IPS DF 6.9 (cell line): ENCODE results near the gene BST1.

Experiments
- DNase-seq: peaks from one replicate; pipeline ENCODE4 v3.0.0-alpha.2; 2013; ENCODE audit warnings: low read depth, low spot score
- H3K27ac ChIP-seq: one replicate; pipeline ENCODE4 v1.5.1; 2013; ENCODE audit warnings: low read length, control low read depth
- H3K27me3 ChIP-seq: 2 replicates; pipeline ENCODE4 v1.6.1; 2013; ENCODE audit warnings: mild to moderate bottlenecking, low read length; ENCODE audit not compliant: control insufficient read depth, insufficient read depth
- H3K36me3 ChIP-seq: 2 replicates; pipeline ENCODE4 v1.6.1; 2013; ENCODE audit warnings: low read length; ENCODE audit not compliant: control insufficient read depth, insufficient read depth
- H3K4me1 ChIP-seq: 2 replicates; pipeline ENCODE4 v1.6.1; 2013; ENCODE audit warnings: low read length; ENCODE audit not compliant: control insufficient read depth, insufficient read depth
- H3K4me3 ChIP-seq: 2 replicates; pipeline ENCODE4 v1.5.1; 2013; ENCODE audit warnings: mild to moderate bottlenecking, low read length
- H3K9me3 ChIP-seq: 2 replicates; pipeline ENCODE4 v1.6.1; 2013; ENCODE audit warnings: low read length, inconsistent platforms; ENCODE audit not compliant: control insufficient read depth, insufficient read depth
- WGBS: extraction: QIAGEN DNeasy Blood & Tissue Kit; methylation state at CpG from one replicate; pipeline ENCODE4 v1.1.7; 2013; ENCODE audit warnings: mixed read lengths, missing lambda C conversion rate; ENCODE audit not compliant: insufficient read length, insufficient coverage; 5-methylcytosine and 5-hydroxymethylcytosine counted together

BST1 gene

DNA sequence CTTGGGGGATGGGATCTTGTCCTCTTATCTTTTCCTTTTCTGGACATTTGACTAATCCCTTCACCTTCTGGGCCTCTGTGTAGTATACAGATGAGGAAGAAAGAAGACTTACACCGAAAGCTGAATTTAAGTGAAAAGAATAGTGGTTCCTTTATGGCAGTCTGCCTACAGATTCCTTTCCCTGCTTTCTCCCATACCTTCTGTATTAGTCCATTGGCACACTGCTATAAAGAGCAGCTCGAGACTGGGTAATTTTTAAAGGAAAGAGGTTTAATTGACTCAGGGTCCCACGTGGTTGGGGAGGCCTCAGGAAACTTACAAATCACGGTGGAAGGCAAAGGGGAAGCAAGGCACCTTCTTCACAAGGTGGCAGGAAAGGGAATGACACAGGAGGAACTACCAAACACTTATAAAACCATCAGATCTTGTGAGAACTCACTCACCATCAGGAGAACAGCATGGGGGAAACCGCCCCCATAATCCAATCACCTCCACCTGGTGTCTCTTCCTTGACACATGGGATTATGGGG, 41.2 kb downstream of the BST1 start:
- Histone ChIP-seq H3K9me3 (no peaks in the 10 kb centered on the region), H3K27me3 (no peaks in the 10 kb centered on the region), H3K4me1 (no peaks in the 10 kb centered on the region), H3K27ac (no peak overlapping the region), H3K36me3 (no peaks in the 10 kb centered on the region), H3K4me3 (no peak overlapping the region)
- no peak for DNase-seq
- no CpG with 5 or more reads among the region's 5 CpGs for WGBS

DNA sequence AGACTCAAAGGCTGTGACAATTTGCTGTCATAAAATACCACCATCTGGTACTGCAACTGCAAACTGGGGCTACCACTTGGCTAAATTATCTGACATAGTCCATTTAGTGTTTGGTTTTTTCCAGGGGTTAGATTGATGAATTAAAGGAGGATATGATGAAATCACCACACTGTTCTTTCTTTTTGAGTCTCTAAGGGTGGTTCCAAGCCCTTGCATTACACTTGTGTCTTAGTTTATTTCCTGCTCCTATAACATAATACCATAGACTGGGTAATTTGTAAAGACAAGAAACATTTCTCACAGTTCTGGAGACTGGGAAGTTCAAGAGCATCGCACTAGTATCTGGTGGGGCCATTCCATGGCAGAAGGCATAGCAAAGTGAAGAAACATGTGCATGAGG, 43.2 kb downstream of the BST1 start:
- no CpG with 5 or more reads among the region's 1 CpG for WGBS
- no peaks in the 10 kb centered on the region for H3K4me1 ChIP-seq

DNA sequence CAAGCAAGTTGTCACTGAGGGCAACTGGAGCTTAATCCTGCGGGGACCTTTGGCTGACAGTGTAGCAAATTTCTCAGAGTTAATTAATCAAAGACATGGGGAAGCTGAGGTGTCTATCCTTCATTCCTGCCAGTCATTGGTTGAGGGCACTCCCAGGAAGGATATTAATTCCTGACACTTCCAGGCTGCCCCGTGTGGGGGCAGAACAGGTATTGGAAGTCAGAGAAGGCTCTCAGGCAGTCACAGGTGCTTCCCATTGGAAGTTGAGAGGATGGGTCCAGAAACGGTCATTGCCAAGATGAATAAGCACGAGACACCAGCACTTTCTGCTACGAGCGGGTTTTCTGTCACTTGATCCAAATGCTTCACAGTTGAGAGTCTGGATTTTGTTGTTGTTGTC, 46.1 kb downstream of the BST1 start:
- WGBS, result no CpG with 5 or more reads among the region's 6 CpGs
- Histone ChIP-seq H3K9me3 (no peaks in the 10 kb centered on the region), H3K4me1 (no peaks in the 10 kb centered on the region), H3K36me3 (no peaks in the 10 kb centered on the region), H3K27ac (no peak overlapping the region), H3K4me3 (no peak overlapping the region), H3K27me3 (no peaks in the 10 kb centered on the region)
- DNase-seq, result no peak

More for the DNA sequence above, 43.2 kb downstream of the BST1 start:
- no peak for DNase-seq
- no peaks in the 10 kb centered on the region for H3K36me3 ChIP-seq
- no peaks in the 10 kb centered on the region for H3K27me3 ChIP-seq
- H3K4me3 ChIP-seq, result no peak overlapping the region
- H3K9me3 ChIP-seq, result no peaks in the 10 kb centered on the region
- no peak overlapping the region for H3K27ac ChIP-seq

DNA sequence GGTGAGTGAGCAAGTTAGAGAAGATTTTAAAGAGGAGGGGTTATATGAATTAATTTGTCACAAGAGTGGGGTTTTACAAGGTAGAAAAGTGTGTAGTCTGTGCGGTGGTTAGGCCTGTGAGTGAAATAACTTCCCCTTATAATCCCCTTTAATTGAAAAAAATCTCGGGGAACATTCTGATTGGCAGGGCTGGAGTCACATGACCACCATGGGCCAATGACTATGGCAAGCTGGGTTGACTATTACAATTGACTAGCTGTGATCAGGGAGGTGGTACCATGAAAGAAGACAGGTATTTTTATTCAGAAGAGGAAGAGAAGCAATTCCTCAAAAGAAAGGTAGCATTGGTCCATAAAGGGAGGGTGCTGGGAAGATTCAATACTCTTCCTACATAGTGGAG, 48.3 kb downstream of the BST1 start:
- Histone ChIP-seq H3K27me3 (no peaks in the 10 kb centered on the region), H3K4me3 (no peak overlapping the region), H3K9me3 (no peaks in the 10 kb centered on the region), H3K36me3 (no peaks in the 10 kb centered on the region), H3K4me1 (no peaks in the 10 kb centered on the region), H3K27ac (no peak overlapping the region)
- 100% methylated on average over 1 of the region's 2 CpGs for WGBS
- DNase-seq, result no peak

DNA sequence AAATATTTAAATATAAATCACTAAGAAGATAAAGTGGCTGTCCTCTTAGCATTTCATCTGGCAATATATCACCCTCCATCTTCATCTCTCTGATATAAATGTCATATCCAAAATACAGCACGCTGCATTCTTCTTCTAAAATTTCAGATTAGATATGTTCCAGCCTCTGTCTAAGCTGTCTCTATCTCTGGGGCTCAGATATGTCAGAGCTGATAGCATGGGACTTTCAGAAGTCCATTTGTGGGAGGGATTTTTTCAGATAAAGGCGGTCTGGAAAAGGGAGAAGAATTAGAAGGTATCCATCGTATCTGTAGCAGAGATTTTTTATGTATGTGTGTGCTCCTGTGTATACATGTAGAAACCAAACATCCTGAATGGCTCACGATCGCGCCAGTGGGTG, 50.2 kb downstream of the BST1 start:
- no peaks in the 10 kb centered on the region for H3K36me3 ChIP-seq
- H3K27ac ChIP-seq, result no peak overlapping the region
- WGBS, result no CpG with 5 or more reads among the region's 6 CpGs
- H3K27me3 ChIP-seq, result no peaks in the 10 kb centered on the region
- H3K4me3 ChIP-seq, result no peak overlapping the region
- H3K9me3 ChIP-seq, result no peaks in the 10 kb centered on the region
- H3K4me1 ChIP-seq, result no peaks in the 10 kb centered on the region
- no peak for DNase-seq

DNA sequence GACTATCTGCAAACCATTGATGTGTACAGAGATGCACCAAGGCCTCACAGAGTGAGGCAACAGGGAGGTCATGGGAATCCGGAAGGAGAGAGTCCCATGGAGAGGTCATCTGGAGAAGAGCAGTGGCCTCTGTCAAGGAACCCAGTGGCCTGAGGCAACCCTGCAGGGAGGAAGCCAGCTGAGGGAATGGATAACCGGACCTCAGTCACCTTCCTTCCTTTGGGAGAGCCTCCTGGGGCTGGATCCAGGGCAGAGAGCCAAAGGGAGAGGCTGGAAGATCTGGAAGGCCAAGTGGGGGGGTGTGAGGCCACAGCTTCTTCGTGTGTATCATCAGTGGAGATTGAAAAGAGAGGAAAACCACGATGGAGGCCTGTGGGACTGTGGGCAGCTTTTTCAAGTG, 50.9 kb downstream of the BST1 start:
- Histone ChIP-seq H3K4me1 (no peaks in the 10 kb centered on the region), H3K4me3 (no peak overlapping the region), H3K27me3 (no peaks in the 10 kb centered on the region), H3K36me3 (no peaks in the 10 kb centered on the region), H3K9me3 (no peaks in the 10 kb centered on the region), H3K27ac (no peak overlapping the region)
- DNase-seq, result no peak
- WGBS, result no CpG with 5 or more reads among the region's 4 CpGs

DNA sequence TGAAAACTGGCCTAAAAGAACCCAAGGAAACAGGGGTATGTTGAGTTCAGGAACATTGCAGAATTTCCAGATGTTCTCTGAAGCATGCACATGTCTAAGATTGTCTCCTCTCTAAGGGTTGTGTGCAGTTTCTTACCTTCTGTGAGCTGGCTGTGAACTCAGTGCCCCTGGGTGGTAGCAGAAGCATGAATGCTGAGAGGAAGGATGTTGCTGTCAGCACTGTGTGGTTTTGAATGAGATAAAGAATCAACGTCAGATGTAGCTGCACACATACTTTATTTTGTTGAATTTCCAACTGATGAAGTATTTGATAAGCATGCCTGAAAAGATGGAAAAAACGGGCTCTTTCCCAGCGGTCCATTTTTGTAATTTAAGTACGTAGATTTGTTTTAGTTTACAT, 51.5 kb downstream of the BST1 start:
- no peak overlapping the region for H3K27ac ChIP-seq
- WGBS, result 100% methylated on average over 2 of the region's 4 CpGs
- no peak for DNase-seq
- H3K36me3 ChIP-seq, result no peaks in the 10 kb centered on the region
- no peak overlapping the region for H3K4me3 ChIP-seq
- no peaks in the 10 kb centered on the region for H3K9me3 ChIP-seq
- no peaks in the 10 kb centered on the region for H3K27me3 ChIP-seq
- no peaks in the 10 kb centered on the region for H3K4me1 ChIP-seq

DNA sequence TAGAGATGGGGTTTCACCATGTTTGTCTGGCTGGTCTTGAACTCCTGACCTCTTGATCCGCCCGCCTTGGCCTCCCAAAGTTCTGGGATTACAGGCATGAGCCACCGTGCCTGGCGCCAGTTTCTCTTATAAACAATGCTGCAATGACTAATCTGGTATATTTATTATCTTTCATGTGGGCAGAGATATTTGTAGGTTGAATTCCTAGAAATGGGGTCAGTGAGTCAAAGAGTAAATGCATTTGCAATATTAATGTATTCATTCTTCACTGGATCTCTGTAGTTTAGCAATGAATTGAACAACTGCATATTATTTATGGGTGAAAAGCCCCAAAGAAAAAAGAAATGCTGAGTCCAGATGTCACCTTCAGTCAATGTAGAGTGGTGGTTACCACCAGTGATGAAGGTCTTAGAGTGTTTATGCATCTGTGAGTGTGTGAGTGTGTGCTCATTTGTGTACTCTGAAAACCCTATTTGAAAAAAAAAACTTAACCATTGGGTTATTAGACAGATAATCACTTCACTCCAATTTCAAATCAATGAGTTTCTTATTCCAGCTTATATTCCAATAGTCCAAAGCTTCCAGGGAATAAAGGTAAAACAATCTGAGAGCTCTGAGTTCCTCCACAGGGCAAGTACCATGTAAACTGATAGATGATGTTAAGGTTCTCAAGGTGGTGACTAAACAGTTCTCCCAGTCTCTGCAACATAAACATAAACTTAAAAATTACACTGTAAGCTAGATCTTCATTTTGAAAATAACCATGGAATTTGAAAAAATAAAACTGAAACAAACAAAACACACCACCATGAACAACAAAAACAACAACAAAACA, 52.7 kb downstream of the BST1 start:
- H3K27ac ChIP-seq, result no peak overlapping the region
- H3K4me1 ChIP-seq, result no peaks in the 10 kb centered on the region
- DNase-seq, result no peak
- no peaks in the 10 kb centered on the region for H3K36me3 ChIP-seq
- no peaks in the 10 kb centered on the region for H3K9me3 ChIP-seq
- H3K27me3 ChIP-seq, result no peaks in the 10 kb centered on the region
- no CpG with 5 or more reads among the region's 4 CpGs for WGBS
- no peak overlapping the region for H3K4me3 ChIP-seq

DNA sequence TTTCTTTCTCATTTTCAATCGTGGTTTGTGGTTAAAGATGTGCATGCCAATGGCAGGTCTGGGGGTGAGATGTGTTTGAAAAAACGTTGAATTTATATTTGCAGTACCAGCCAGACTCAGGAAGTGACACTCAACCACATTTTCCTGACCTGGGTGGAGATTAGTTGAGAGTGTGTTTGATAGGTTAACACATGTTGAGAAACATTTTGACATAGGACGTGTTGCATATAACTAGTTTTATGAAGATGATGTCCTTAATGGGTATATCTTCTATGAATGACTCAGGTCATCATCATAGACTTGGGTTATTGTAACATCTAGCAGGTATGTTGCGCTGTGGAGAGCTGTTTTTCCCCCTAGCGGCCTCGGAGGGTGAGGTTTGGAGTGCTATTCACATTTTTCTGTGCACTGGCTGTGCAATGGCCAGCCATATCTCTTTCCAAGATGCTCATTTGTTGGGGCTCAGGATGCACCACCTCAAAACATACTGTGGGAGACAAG, 53.5 kb downstream of the BST1 start:
- H3K36me3 ChIP-seq, result no peaks in the 10 kb centered on the region
- H3K4me3 ChIP-seq, result no peak overlapping the region
- no peak overlapping the region for H3K27ac ChIP-seq
- no CpG with 5 or more reads among the region's 6 CpGs for WGBS
- H3K27me3 ChIP-seq, result no peaks in the 10 kb centered on the region
- no peak for DNase-seq
- H3K4me1 ChIP-seq, result no peaks in the 10 kb centered on the region
- no peaks in the 10 kb centered on the region for H3K9me3 ChIP-seq

DNA sequence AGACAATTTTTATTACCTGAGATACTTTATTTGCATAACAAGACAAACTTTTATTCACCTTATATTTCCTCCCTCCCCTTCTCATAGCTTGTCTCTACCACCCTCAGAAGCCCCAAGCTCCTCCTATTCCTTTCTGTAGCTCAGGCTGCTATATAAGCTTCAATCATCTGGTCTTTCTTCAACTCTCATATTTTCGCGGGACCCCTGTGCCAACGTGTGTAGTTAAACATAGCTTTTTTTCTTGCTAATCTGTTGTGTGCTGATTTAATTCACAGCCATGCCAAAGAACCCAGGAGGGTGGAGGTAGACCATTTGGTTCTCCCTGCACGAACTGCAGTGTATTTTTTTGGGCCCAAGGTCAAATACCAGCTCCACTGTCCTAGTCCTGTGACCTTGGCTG, 54.2 kb downstream of the BST1 start:
- Histone ChIP-seq H3K36me3 (no peaks in the 10 kb centered on the region), H3K27ac (no peak overlapping the region), H3K4me1 (no peaks in the 10 kb centered on the region), H3K27me3 (no peaks in the 10 kb centered on the region), H3K9me3 (no peaks in the 10 kb centered on the region), H3K4me3 (no peak overlapping the region)
- DNase-seq, result no peak
- no CpG with 5 or more reads among the region's 4 CpGs for WGBS

DNA sequence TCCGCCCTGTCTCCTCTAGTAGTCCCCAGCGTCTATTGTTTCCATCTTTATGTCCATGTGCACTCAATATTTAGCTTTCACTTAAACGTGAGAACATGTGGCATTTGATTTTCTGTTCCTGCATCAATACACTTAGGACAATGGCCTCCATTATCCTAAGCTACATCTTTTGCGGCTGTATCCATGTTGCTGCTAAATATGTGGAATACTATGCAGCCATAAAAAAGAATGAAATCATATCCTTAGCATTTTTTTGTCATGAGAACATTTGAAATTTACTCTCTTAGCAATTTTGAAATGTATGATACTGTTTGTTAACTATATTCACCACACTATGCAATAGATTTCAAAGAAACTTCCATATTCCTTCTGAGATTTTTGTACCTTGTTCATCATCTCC, 55.4 kb downstream of the BST1 start:
- WGBS, result no CpG with 5 or more reads among the region's 4 CpGs
- no peak overlapping the region for H3K27ac ChIP-seq

More for the DNA sequence above, 55.4 kb downstream of the BST1 start:
- H3K27me3 ChIP-seq, result no peaks in the 10 kb centered on the region
- no peak overlapping the region for H3K4me3 ChIP-seq
- H3K36me3 ChIP-seq, result no peaks in the 10 kb centered on the region
- no peaks in the 10 kb centered on the region for H3K4me1 ChIP-seq
- H3K9me3 ChIP-seq, result no peaks in the 10 kb centered on the region
- DNase-seq, result no peak
